Renal pelvis (tissue), 12 donors: ENCODE results near the gene ANKRD11. TPM values are rescaled to one million over a fixed set of nuclear protein-coding genes. Genes with fewer than 3 reads are reported as not detected.
A peak's percentile ranks its signal among the peaks of the same experiment; 100 is the strongest.

Source experiments
- DNase-seq: peaks from one replicate; pipeline ENCODE4 v3.0.0-alpha.2; 2013
- long read RNA-seq, 16 experiments: transcript quantifications; one replicate each; lab custom pipeline, GENCODE V29; 2026
- polyA plus RNA-seq, 3 donors: library from polyadenylated mRNA; unstranded; fragments of 120-200 nt; gene quantifications; one replicate each; pipeline ENCODE4 v1.2.1, GENCODE V29; 2013; ENCODE audit not compliant: insufficient read length in 3 of 3

The ANKRD11 gene
- polyA plus RNA-seq, result 100 to 1,000 TPM in 2 of 3 donors, 10 to 100 TPM in 1; 98.8 to 129 (median 113) TPM
- long read RNA-seq, donor 1, partial matches to known transcripts, result 3,254 of 8,020 reads
- long read RNA-seq, donor 1, other reads (novel, unspliced or antisense), result 4,766 of 8,020 reads
- long read RNA-seq, donor 2, transcript ANKRD11-219 (1 exons, 2,239 nt), result major isoform, 7 of 7 reads
- long read RNA-seq, donor 2, partial matches to known transcripts, result 0 of 7 reads
- long read RNA-seq, donor 2, other reads (novel, unspliced or antisense), result 0 of 7 reads
- long read RNA-seq, donor 3, partial matches to known transcripts, result 9 of 14 reads
- long read RNA-seq, donor 3, other reads (novel, unspliced or antisense), result 0 of 14 reads
- long read RNA-seq, donor 4, partial matches to known transcripts, result 0 of 1 reads
- long read RNA-seq, donor 4, other reads (novel, unspliced or antisense), result 0 of 1 reads
- long read RNA-seq, donor 5, partial matches to known transcripts, result 8 of 10 reads
- long read RNA-seq, donor 5, other reads (novel, unspliced or antisense), result 0 of 10 reads
- long read RNA-seq, donor 6, partial matches to known transcripts, result 27 of 34 reads
- long read RNA-seq, donor 6, other reads (novel, unspliced or antisense), result 0 of 34 reads
- long read RNA-seq, donor 7, transcript ANKRD11-219 (1 exons, 2,239 nt), result major isoform, 15 of 30 reads
- long read RNA-seq, donor 7, partial matches to known transcripts, result 13 of 30 reads
- long read RNA-seq, donor 7, other reads (novel, unspliced or antisense), result 0 of 30 reads
- long read RNA-seq, donor 8, partial matches to known transcripts, result 0 of 3 reads
- long read RNA-seq, donor 8, other reads (novel, unspliced or antisense), result 0 of 3 reads
- long read RNA-seq, donor 9, partial matches to known transcripts, result 14 of 20 reads
- long read RNA-seq, donor 9, other reads (novel, unspliced or antisense), result 0 of 20 reads
- long read RNA-seq, donor 10, transcript ANKRD11-219 (1 exons, 2,239 nt), result major isoform, 12 of 28 reads
- long read RNA-seq, donor 10, partial matches to known transcripts, result 13 of 28 reads
- long read RNA-seq, donor 10, other reads (novel, unspliced or antisense), result 0 of 28 reads
- long read RNA-seq, donor 11, transcript ANKRD11-219 (1 exons, 2,239 nt), result major isoform, 9 of 26 reads
- long read RNA-seq, donor 11, partial matches to known transcripts, result 15 of 26 reads
- long read RNA-seq, donor 11, other reads (novel, unspliced or antisense), result 0 of 26 reads
- long read RNA-seq, donor 12, transcript ANKRD11-219 (1 exons, 2,239 nt), result major isoform, 6 of 69 reads
- long read RNA-seq, donor 12, partial matches to known transcripts, result 58 of 69 reads
- long read RNA-seq, donor 12, other reads (novel, unspliced or antisense), result 0 of 69 reads
- long read RNA-seq, donor 13, transcript ANKRD11-219 (1 exons, 2,239 nt), result major isoform, 11 of 27 reads
- long read RNA-seq, donor 13, transcript ANKRD11-215 (3 exons, 1,082 nt), result minor isoform, 5 of 27 reads
- long read RNA-seq, donor 13, partial matches to known transcripts, result 9 of 27 reads
- long read RNA-seq, donor 13, other reads (novel, unspliced or antisense), result 0 of 27 reads
- long read RNA-seq, donor 14, result 0 reads
- long read RNA-seq, donor 15, result 0 reads
- long read RNA-seq, donor 16, transcript ANKRD11-219 (1 exons, 2,239 nt), result major isoform, 7 of 24 reads
- long read RNA-seq, donor 16, partial matches to known transcripts, result 14 of 24 reads
- long read RNA-seq, donor 16, other reads (novel, unspliced or antisense), result 0 of 24 reads

- peak; percentile 99 for DNase-seq
Observed at GRCh38 chr16:89490439-89491237, at the start of gene ANKRD11. ANKRD11 (minus strand) TSS chr16:89490561; CDS start chr16:89317019, 173,542 bp downstream.

- no peak for DNase-seq
Observed at GRCh38 chr16:89538286-89538685, 47.9 kb upstream of the ANKRD11 start.

- DNase-seq, result no peak
Observed at GRCh38 chr16:89537549-89537925, 47.2 kb upstream of the ANKRD11 start.

- DNase-seq, result no peak
Observed at GRCh38 chr16:89536886-89537548, 46.7 kb upstream of the ANKRD11 start.

GRCh38 chr16:89536371-89536770, 46.0 kb upstream of the ANKRD11 start:
- no peak for DNase-seq

GRCh38 chr16:89534252-89534756, 43.9 kb upstream of the ANKRD11 start:
- no peak for DNase-seq

- DNase-seq, result no peak
Observed at GRCh38 chr16:89531821-89532526, 41.6 kb upstream of the ANKRD11 start.

GRCh38 chr16:89530401-89531381, 40.3 kb upstream of the ANKRD11 start:
- DNase-seq, result no peak

- no peak for DNase-seq
Observed at GRCh38 chr16:89529097-89529496, 38.7 kb upstream of the ANKRD11 start.

- no peak for DNase-seq
Observed at GRCh38 chr16:89525146-89525913, 35.0 kb upstream of the ANKRD11 start.

- DNase-seq, result no peak
Observed at GRCh38 chr16:89523680-89524344, 33.5 kb upstream of the ANKRD11 start.

GRCh38 chr16:89522287-89522686, 31.9 kb upstream of the ANKRD11 start:
- no peak for DNase-seq

GRCh38 chr16:89519881-89520280, 29.5 kb upstream of the ANKRD11 start:
- DNase-seq, result no peak

GRCh38 chr16:89517128-89517527, 26.8 kb upstream of the ANKRD11 start:
- no peak for DNase-seq

GRCh38 chr16:89512453-89512852, 22.1 kb upstream of the ANKRD11 start:
- DNase-seq, result no peak

- DNase-seq, result no peak
Observed at GRCh38 chr16:89511374-89511773, 21.0 kb upstream of the ANKRD11 start.
